ENCODE data around the gene MCRIP1. TPM values are rescaled to one million over a fixed set of nuclear protein-coding genes. Genes with fewer than 3 reads are reported as not detected.

Gene MCRIP1
- total and polyA plus RNA-seq, 7 donors: 20.5 to 187 (median 45.1) TPM

DNA sequence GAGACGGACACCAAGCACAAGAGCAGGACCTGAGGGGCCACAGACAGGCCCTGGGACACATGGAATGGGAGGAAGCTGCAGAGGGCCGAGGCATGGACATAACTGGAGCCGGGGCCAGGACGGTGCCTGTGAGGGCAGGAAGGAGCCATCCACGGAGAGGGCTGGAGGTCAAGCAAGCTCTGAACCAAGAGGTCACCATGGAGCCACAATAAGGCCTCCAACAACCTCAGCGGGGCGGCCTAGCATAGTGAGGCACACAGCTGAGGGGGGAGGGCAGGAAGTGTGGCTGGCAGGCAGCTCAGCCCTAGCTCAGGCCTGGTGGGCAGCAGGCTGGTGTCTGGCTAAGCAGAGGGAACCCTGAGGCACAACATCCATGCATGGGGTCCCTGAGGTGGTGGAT is 4.4 kb downstream of the MCRIP1 start:
- 58 to 73% (median 61%) methylated on average over 7 of the region's 7 CpGs for WGBS, 3 donors
- TF ChIP-seq, protein P1, sequence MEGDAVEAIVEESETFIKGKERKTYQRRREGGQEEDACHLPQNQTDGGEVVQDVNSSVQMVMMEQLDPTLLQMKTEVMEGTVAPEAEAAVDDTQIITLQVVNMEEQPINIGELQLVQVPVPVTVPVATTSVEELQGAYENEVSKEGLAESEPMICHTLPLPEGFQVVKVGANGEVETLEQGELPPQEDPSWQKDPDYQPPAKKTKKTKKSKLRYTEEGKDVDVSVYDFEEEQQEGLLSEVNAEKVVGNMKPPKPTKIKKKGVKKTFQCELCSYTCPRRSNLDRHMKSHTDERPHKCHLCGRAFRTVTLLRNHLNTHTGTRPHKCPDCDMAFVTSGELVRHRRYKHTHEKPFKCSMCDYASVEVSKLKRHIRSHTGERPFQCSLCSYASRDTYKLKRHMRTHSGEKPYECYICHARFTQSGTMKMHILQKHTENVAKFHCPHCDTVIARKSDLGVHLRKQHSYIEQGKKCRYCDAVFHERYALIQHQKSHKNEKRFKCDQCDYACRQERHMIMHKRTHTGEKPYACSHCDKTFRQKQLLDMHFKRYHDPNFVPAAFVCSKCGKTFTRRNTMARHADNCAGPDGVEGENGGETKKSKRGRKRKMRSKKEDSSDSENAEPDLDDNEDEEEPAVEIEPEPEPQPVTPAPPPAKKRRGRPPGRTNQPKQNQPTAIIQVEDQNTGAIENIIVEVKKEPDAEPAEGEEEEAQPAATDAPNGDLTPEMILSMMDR (IDR thresholded peaks at IDR 0.05): no peak
- Histone ChIP-seq H3K9me3 (no peaks in the 10 kb centered on the region), H3K36me3 (ENCODE audit: insufficient read depth in 1 of 2, low read depth in 1 of 2) (peaks cover 0 to 3% of the 10 kb centered on the region in 2 donors), H3K4me1 (peaks cover 4% of the 10 kb centered on the region), H3K27me3 (ENCODE audit: insufficient read depth in 3 of 3, low read length in 2 of 3) (no peaks in the 10 kb centered on the region), H3K27ac (peak overlapping the region; percentile 96), H3K4me3 (no peak overlapping the region)
- intact Hi-C loops (cut with DNase I): no loop called here
- peak in 2 of 4 donors; percentile 9 to 11 for ATAC-seq
- no peak for DNase-seq

DNA sequence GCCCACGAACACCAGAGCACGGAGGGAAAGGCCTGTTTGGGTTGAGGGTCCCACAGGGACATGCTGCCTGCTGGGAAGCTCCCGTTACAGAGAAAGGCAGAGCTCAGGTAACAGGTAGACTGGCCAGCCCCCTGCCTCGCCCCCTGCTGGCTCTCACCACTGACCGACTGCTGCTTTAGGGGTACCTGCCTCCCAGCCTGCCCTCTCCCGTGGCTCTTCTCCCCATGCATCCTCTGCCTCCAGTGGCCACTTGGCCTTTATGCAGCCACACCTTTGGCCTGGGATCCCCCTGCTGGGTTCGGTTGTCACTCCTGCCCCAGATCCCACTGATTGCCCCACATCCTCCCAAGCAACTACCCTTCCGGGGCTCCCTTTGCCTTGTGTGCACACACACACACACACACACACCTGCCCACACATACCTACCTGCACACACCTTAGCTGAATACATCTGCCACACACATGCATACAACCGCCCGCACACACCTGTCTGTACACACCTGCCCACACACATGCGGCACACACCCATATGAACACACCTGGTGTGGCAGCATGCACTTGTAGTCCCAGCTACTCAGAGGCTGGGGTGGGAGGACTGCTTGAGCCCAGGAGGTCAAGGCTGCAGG is 7.1 kb downstream of the MCRIP1 start:
- intact Hi-C loops (cut with DNase I): no loop called here
- Histone ChIP-seq H3K4me1 (peaks cover 19% of the 10 kb centered on the region), H3K27ac (peak overlapping the region; percentile 23), H3K4me3 (no peak overlapping the region), H3K36me3 (ENCODE audit: insufficient read depth in 1 of 2, low read depth in 1 of 2) (no peaks in the 10 kb centered on the region), H3K27me3 (ENCODE audit: insufficient read depth in 3 of 3, low read length in 2 of 3) (no peaks in the 10 kb centered on the region), H3K9me3 (no peaks in the 10 kb centered on the region)
- 75 to 90% (median 77%) methylated on average over 11 of the region's 11 CpGs for WGBS, 3 donors
- DNase-seq: no peak
- no peak for ATAC-seq
- TF ChIP-seq, protein P1 (IDR thresholded peaks at IDR 0.05): peak; percentile 5

DNA sequence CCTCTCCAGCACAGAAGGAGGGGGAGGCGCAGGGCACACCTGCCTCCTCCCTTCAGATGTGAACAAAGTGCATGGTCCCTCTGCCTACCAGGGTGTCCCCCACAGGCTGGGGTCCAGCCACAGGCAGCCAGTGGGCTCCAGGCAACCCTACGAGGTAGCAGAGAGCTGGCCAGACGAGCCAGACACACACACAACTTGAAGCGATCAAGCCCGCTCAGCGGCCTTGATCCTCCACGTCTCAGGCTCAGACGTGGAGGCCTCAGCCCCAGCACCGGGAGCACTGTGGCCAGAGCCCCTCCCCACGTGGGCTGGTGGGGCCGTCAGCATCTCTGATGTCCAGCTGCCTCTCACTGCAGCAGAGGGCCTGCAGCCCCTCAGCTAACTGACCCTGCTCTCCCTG is 8.5 kb downstream of the MCRIP1 start:
- Histone ChIP-seq H3K9me3 (no peaks in the 10 kb centered on the region), H3K27me3 (ENCODE audit: insufficient read depth in 3 of 3, low read length in 2 of 3) (no peaks in the 10 kb centered on the region), H3K27ac (peak overlapping the region; percentile 23), H3K4me1 (peaks cover 20% of the 10 kb centered on the region), H3K4me3 (no peak overlapping the region), H3K36me3 (ENCODE audit: insufficient read depth in 1 of 2, low read depth in 1 of 2) (no peaks in the 10 kb centered on the region)
- TF ChIP-seq, protein P1 (IDR thresholded peaks at IDR 0.05): no peak
- intact Hi-C loops (cut with DNase I): loop anchor here in 1 of 2 donors (5.0 kb wide), 1 partner anchor 33 kb away; no protein-coding TSS in a partner anchor
- whole genome bisulfite sequencing, 3 donors: 81 to 86% (median 84%) methylated on average over 10 to 11 of the region's 11 CpGs
- no peak for ATAC-seq
- DNase-seq: no peak

DNA sequence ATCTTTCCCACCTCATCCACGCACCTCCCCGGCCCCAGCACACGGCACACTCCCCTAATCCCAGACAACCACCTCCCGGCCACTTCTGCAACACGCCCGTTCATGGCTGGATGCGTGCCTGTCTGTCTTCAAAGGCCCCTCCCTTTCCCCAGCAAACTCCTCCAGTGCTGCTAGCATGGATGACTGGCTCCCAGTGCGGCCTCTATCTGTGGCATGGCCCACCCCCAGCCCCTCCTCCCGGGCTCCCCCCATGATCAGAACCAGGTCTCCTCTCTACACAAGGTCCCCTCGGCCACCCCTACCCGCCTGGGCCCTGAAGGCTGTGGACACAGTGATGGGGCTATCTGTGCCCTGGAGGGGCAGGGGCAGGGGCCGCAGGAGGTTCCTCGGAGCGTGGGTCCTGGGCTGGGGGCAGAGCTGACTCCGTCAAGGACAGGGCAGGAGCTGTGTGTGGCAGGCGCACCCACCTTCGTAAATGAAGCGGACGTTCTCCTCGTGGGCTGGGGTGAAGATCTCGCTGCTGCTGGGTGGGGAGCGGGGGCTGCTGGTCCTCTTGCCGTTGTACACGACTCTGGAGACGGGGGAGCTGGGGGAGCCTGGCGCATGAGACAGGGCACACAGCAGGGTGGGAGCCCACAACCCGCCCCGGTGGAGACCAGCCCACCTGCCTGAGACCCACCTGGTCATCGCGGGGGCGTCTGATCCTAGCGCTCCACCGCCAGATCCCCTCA is 9.1 kb downstream of the MCRIP1 start:
- TF ChIP-seq, protein P1 (IDR thresholded peaks at IDR 0.05): no peak
- ATAC-seq (no peak), DNase-seq (no peak)
- no peak overlapping the region for H3K27ac ChIP-seq
- no peak overlapping the region for H3K4me3 ChIP-seq
- H3K27me3 ChIP-seq (ENCODE audit: insufficient read depth in 3 of 3, low read length in 2 of 3): no peaks in the 10 kb centered on the region
- intact Hi-C loops (cut with DNase I): loop anchor here (2.0 to 5.0 kb wide), 2 partner anchors 31 to 33 kb away; no protein-coding TSS in a partner anchor
- no peaks in the 10 kb centered on the region for H3K36me3 ChIP-seq (ENCODE audit: insufficient read depth in 1 of 2, low read depth in 1 of 2)
- WGBS, 3 donors: 88 to 92% (median 88%) methylated on average over 30 to 33 of the region's 33 CpGs
- H3K9me3 ChIP-seq: no peaks in the 10 kb centered on the region
- peaks cover 20% of the 10 kb centered on the region for H3K4me1 ChIP-seq
